ENCODE results near the gene MAGEA1. TPM values are rescaled to one million over a fixed set of nuclear protein-coding genes. Genes with fewer than 3 reads are reported as not detected.
"Not testable (repeated sequence)": the region's sequence is repeated elsewhere in the genome, so short reads cannot be mapped to it uniquely, and the experiment has no call there.

Gene MAGEA1, protein sequence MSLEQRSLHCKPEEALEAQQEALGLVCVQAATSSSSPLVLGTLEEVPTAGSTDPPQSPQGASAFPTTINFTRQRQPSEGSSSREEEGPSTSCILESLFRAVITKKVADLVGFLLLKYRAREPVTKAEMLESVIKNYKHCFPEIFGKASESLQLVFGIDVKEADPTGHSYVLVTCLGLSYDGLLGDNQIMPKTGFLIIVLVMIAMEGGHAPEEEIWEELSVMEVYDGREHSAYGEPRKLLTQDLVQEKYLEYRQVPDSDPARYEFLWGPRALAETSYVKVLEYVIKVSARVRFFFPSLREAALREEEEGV
- total RNA-seq: not detected
- not detected for polyA plus RNA-seq (2013, experiment 1 of 2)
- not detected for polyA plus RNA-seq (2013, experiment 2 of 2)
- long read RNA-seq, experiment 1: 0 reads
- long read RNA-seq, experiment 2: 0 reads
- long read RNA-seq, experiment 3: 0 reads
- long read RNA-seq, experiment 4: 0 reads

DNA sequence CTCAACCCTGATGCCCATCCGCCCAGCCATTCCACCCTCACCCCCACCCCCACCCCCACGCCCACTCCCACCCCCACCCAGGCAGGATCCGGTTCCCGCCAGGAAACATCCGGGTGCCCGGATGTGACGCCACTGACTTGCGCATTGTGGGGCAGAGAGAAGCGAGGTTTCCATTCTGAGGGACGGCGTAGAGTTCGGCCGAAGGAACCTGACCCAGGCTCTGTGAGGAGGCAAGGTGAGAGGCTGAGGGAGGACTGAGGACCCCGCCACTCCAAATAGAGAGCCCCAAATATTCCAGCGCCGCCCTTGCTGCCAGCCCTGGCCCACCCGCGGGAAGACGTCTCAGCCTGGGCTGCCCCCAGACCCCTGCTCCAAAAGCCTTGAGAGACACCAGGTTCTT, at the start of gene MAGEA1:
Gene MAGEA1 (plus strand): TSS at position 154 of the 400 bp plus-strand sequence. CDS start 3,106 bp downstream, outside the sequence.
- no peak within 1 kb of the TSS for H3K4me3 ChIP-seq (ENCODE audit: low read length)
- no peaks in the 10 kb centered on the region for H3K4me1 Mint-ChIP-seq
- peaks cover 6% of the 10 kb centered on the region for H3K27me3 Mint-ChIP-seq (ENCODE audit: insufficient read depth)
- H3K4me1 ChIP-seq (ENCODE audit: control insufficient read depth, insufficient read depth, low read length): no peaks in the 10 kb centered on the region
- peaks cover 73% of the 10 kb centered on the region for H3K9me3 Mint-ChIP-seq
- no peak within 1 kb of the TSS for H3K27ac Mint-ChIP-seq
- TF ChIP-seq, protein P1, sequence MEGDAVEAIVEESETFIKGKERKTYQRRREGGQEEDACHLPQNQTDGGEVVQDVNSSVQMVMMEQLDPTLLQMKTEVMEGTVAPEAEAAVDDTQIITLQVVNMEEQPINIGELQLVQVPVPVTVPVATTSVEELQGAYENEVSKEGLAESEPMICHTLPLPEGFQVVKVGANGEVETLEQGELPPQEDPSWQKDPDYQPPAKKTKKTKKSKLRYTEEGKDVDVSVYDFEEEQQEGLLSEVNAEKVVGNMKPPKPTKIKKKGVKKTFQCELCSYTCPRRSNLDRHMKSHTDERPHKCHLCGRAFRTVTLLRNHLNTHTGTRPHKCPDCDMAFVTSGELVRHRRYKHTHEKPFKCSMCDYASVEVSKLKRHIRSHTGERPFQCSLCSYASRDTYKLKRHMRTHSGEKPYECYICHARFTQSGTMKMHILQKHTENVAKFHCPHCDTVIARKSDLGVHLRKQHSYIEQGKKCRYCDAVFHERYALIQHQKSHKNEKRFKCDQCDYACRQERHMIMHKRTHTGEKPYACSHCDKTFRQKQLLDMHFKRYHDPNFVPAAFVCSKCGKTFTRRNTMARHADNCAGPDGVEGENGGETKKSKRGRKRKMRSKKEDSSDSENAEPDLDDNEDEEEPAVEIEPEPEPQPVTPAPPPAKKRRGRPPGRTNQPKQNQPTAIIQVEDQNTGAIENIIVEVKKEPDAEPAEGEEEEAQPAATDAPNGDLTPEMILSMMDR (conservative IDR thresholded peaks at IDR 0.05): no peak
- H3K9me3 ChIP-seq (ENCODE audit: control insufficient read depth, low read length): no peaks in the 10 kb centered on the region
- no peak within 1 kb of the TSS for H3K9ac ChIP-seq (ENCODE audit: extremely low read depth, low read length, poor library complexity, severe bottlenecking)
- H3K4me3 Mint-ChIP-seq: no peak within 1 kb of the TSS
- no peak for DNase-seq
- no peaks in the 10 kb centered on the region for H3K27me3 ChIP-seq (ENCODE audit: control insufficient read depth, insufficient read depth, low read length, poor library complexity, severe bottlenecking)
- no peaks in the 10 kb centered on the region for H3K36me3 Mint-ChIP-seq (ENCODE audit: low read depth)
- WGBS, 2 experiments (ENCODE audit: insufficient coverage in 1 of 2, insufficient read length in 1 of 2): 91 to 100% methylated on average over 5 to 16 of the region's 19 CpGs
- H3K27ac ChIP-seq (ENCODE audit: low read depth, low read length): no peak within 1 kb of the TSS
- H3K36me3 ChIP-seq (ENCODE audit: control insufficient read depth, insufficient read depth, low read length): no peaks in the 10 kb centered on the region

DNA sequence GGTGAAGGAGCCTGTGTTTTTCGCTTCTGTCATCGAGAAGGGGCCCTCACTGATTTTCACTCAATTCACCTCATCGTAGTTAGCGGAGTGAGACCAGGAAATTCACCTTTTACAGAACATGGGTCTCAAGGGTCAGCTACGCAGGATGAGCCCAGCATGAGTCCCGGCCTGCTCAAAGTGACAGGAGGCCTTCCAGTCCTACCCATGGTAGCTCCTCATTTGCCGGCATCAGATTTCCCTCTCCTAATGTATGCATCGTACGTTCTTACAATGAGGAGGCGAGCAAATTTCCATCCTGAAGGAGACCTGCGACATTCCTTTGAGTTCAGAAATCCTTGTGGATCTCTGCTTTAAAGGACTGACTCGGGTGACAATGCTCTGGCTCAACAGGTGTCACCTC, 46.2 kb upstream of the MAGEA1 start:
- H3K4me1 ChIP-seq (ENCODE audit: control insufficient read depth, insufficient read depth, low read length); H3K9me3 Mint-ChIP-seq; H3K36me3 Mint-ChIP-seq (ENCODE audit: low read depth); H3K27me3 ChIP-seq (ENCODE audit: control insufficient read depth, insufficient read depth, low read length, poor library complexity, severe bottlenecking); H3K36me3 ChIP-seq (ENCODE audit: control insufficient read depth, insufficient read depth, low read length); H3K27me3 Mint-ChIP-seq (ENCODE audit: insufficient read depth); H3K4me3 ChIP-seq (ENCODE audit: low read length); H3K9me3 ChIP-seq (ENCODE audit: control insufficient read depth, low read length); H3K9ac ChIP-seq (ENCODE audit: extremely low read depth, low read length, poor library complexity, severe bottlenecking); H3K4me3 Mint-ChIP-seq; H3K27ac Mint-ChIP-seq; DNase-seq; H3K27ac ChIP-seq (ENCODE audit: low read depth, low read length); H3K4me1 Mint-ChIP-seq: not testable (repeated sequence)
- no CpG with 5 or more reads among the region's 12 CpGs for WGBS, 2 experiments (ENCODE audit: insufficient coverage in 1 of 2, insufficient read length in 1 of 2)

DNA sequence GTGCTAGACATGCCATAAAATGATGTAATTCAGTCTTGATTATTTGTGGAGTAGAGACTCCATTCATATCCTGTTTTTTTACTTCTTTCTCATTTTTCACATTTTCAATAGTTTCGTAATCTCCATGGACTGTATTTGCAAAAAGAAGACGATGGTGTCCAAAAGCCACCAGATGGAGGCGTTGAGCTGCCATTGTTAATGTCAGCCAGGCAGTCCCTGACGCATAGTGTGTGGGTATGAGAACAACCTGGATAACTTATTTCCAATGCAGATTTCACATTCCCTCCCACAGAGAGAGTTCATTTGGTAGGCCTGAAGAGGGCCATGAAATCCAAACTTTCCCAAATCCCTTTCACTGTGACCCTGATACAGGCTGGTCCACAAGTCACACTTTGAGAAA, 40.0 kb upstream of the MAGEA1 start:
- not testable (repeated sequence) for H3K4me3 Mint-ChIP-seq; H3K9me3 Mint-ChIP-seq; H3K9ac ChIP-seq (ENCODE audit: extremely low read depth, low read length, poor library complexity, severe bottlenecking); H3K36me3 Mint-ChIP-seq (ENCODE audit: low read depth); H3K4me1 ChIP-seq (ENCODE audit: control insufficient read depth, insufficient read depth, low read length); H3K36me3 ChIP-seq (ENCODE audit: control insufficient read depth, insufficient read depth, low read length); DNase-seq; H3K9me3 ChIP-seq (ENCODE audit: control insufficient read depth, low read length); H3K4me3 ChIP-seq (ENCODE audit: low read length); H3K27me3 Mint-ChIP-seq (ENCODE audit: insufficient read depth); H3K27me3 ChIP-seq (ENCODE audit: control insufficient read depth, insufficient read depth, low read length, poor library complexity, severe bottlenecking); H3K4me1 Mint-ChIP-seq; H3K27ac Mint-ChIP-seq; H3K27ac ChIP-seq (ENCODE audit: low read depth, low read length)
- no CpG with 5 or more reads among the region's 4 CpGs for WGBS, 2 experiments (ENCODE audit: insufficient coverage in 1 of 2, insufficient read length in 1 of 2)

DNA sequence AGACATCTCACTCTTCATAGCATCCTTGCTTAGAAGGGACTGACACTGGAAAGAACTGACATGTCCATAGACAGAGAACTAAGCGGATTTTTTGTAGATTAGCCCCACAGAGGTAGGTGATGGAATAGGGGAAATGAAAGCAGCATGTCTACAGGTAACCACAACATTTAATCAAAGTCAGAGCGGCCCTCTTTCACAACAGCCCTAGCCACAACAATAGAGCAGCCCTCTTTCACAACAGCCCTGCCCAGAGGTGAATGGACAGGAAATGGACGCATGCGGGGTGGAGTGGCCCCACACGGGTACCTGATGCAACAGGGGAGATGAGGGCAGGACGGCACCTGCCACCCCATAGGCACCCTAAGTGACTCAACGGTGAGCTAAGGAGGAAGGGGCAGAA, 32.8 kb upstream of the MAGEA1 start:
- H3K9me3 Mint-ChIP-seq; H3K36me3 ChIP-seq (ENCODE audit: control insufficient read depth, insufficient read depth, low read length); H3K4me3 ChIP-seq (ENCODE audit: low read length); H3K9ac ChIP-seq (ENCODE audit: extremely low read depth, low read length, poor library complexity, severe bottlenecking); H3K4me1 ChIP-seq (ENCODE audit: control insufficient read depth, insufficient read depth, low read length); H3K36me3 Mint-ChIP-seq (ENCODE audit: low read depth); H3K9me3 ChIP-seq (ENCODE audit: control insufficient read depth, low read length); H3K27me3 Mint-ChIP-seq (ENCODE audit: insufficient read depth); H3K27ac Mint-ChIP-seq; H3K4me1 Mint-ChIP-seq; H3K27ac ChIP-seq (ENCODE audit: low read depth, low read length); H3K27me3 ChIP-seq (ENCODE audit: control insufficient read depth, insufficient read depth, low read length, poor library complexity, severe bottlenecking); DNase-seq; H3K4me3 Mint-ChIP-seq: not testable (repeated sequence)
- no CpG with 5 or more reads among the region's 7 CpGs for WGBS, 2 experiments (ENCODE audit: insufficient coverage in 1 of 2, insufficient read length in 1 of 2)
